ENCODE measurements around the gene SLC6A1.

Gene SLC6A1

DNA sequence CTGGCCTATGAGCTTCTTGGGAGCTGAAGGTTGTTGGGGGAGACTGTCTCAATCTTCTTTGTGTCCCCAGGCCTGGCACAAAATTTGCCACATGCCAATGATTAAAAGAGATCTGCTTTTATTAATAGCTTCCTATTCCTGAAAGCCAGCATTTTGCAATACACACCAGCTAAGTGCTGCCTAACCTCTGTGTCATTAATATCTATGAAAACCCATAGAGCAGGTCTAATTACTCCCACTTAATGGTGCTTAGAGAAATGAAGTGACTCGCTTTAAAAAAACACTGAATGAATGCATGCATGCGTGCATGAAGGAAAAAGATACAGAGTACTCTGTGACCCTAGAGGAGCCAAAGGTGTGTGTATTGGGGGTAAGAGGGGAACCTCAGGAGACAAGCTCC is 55.0 kb downstream of the SLC6A1 start:
- CTCF ChIA-PET = interaction anchor here (1.2 to 1.7 kb wide), 2 partner anchors 13 to 95 kb away, joined by 4 to 5 read pairs; no protein-coding TSS in a partner anchor
- 100% methylated on average over 1 of the region's 2 CpGs for WGBS (ENCODE audit: insufficient coverage)

DNA sequence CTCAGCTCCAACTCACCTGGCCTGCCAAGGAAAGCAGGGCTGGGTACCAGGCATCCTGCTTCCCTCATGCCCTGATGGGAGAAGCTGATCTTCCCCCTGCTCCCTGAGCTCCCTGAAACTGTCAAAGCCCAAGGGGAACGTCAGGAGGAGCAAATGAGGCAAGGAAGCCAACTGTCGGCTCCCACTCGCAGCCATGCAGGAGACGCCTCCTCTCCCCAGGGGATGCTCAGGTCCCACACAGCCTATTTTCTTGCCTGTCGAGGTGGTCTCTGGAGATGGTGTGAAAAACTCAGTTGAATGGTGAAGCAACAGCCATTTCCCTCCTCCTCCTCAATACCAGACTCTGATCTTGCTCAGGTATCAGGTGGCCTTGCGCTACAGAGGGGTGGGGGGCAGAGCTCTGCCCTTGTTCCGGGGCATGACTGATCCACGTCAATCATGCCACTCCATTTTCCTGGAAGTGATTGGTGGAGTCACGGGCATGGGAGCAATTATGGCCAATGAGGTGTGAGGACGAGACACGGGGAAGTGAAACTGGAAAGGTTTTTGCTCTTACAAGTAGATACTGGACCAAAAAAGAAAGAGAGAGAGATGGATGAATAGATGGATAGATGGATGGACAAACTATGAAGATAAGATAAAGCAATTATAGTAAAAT is 58.2 kb downstream of the SLC6A1 start:
- H3K27me3 ChIP-seq (replicated peaks in 2 of 5; ENCODE audit: control insufficient read depth in 4 of 5, insufficient read depth in 5 of 5, low read length in 4 of 5) = peaks cover 0 to 40% (median 12%) of the 10 kb centered on the region in 5 experiments
- DNase-seq = no peak
- H3K4me3 ChIP-seq (ENCODE audit: control insufficient read depth in 1 of 7, extremely low read depth in 1 of 7, insufficient read depth in 4 of 7, low read depth in 2 of 7, low read length in 6 of 7) = no peak overlapping the region
- no peaks in the 10 kb centered on the region for H3K9me3 ChIP-seq (ENCODE audit: control extremely low read depth in 1 of 5, control insufficient read depth in 4 of 5, insufficient read depth in 2 of 5, low read depth in 1 of 5, low read length in 4 of 5)
- ChIA-PET CTCF (interaction anchor here (1.4 kb wide), 1 partner anchor 10 kb away, joined by 6 read pairs; no protein-coding TSS in a partner anchor), POLR2A (interaction anchor here (0.8 kb wide), 1 partner anchor 291 kb away, joined by 3 read pairs; no protein-coding TSS in a partner anchor)
- no peak overlapping the region for H3K27ac ChIP-seq (ENCODE audit: insufficient read depth in 1 of 2, low read depth in 1 of 2, low read length in 2 of 2, poor library complexity in 1 of 2, severe bottlenecking in 2 of 2)
- no peaks in the 10 kb centered on the region for H3K36me3 ChIP-seq (ENCODE audit: control insufficient read depth in 4 of 4, insufficient read depth in 4 of 4, low read length in 3 of 4)
- no peaks in the 10 kb centered on the region for H3K4me1 ChIP-seq (ENCODE audit: control extremely low read depth in 1 of 4, control insufficient read depth in 4 of 4, insufficient read depth in 4 of 4, low read length in 3 of 4)
- WGBS (ENCODE audit: insufficient coverage) = 79% methylated on average over 11 of the region's 11 CpGs

More for the DNA sequence above, 55.0 kb downstream of the SLC6A1 start:
- Histone ChIP-seq H3K4me1 (ENCODE audit: control extremely low read depth in 1 of 4, control insufficient read depth in 4 of 4, insufficient read depth in 4 of 4, low read length in 3 of 4) (no peaks in the 10 kb centered on the region), H3K9me3 (ENCODE audit: control extremely low read depth in 1 of 5, control insufficient read depth in 4 of 5, insufficient read depth in 2 of 5, low read depth in 1 of 5, low read length in 4 of 5) (peaks cover 0 to 2% (median 0%) of the 10 kb centered on the region in 5 experiments), H3K27me3 (replicated peaks in 2 of 5; ENCODE audit: control insufficient read depth in 4 of 5, insufficient read depth in 5 of 5, low read length in 4 of 5) (peaks cover 0 to 27% (median 10%) of the 10 kb centered on the region in 5 experiments), H3K36me3 (ENCODE audit: control insufficient read depth in 4 of 4, insufficient read depth in 4 of 4, low read length in 3 of 4) (no peaks in the 10 kb centered on the region), H3K27ac (ENCODE audit: insufficient read depth in 1 of 2, low read depth in 1 of 2, low read length in 2 of 2, poor library complexity in 1 of 2, severe bottlenecking in 2 of 2) (no peak overlapping the region), H3K4me3 (ENCODE audit: control insufficient read depth in 1 of 7, extremely low read depth in 1 of 7, insufficient read depth in 4 of 7, low read depth in 2 of 7, low read length in 6 of 7) (no peak overlapping the region)
- DNase-seq = no peak
- POLR2A ChIA-PET = no interaction called here

GRCh38 chr3:11053926-11054503 is 61.5 kb downstream of the SLC6A1 start:
- Histone ChIP-seq H3K27me3 (replicated peaks in 2 of 5; ENCODE audit: control insufficient read depth in 4 of 5, insufficient read depth in 5 of 5, low read length in 4 of 5) (peaks cover 0 to 61% (median 16%) of the 10 kb centered on the region in 5 experiments), H3K27ac (ENCODE audit: insufficient read depth in 1 of 2, low read depth in 1 of 2, low read length in 2 of 2, poor library complexity in 1 of 2, severe bottlenecking in 2 of 2) (no peak overlapping the region), H3K4me1 (ENCODE audit: control extremely low read depth in 1 of 4, control insufficient read depth in 4 of 4, insufficient read depth in 4 of 4, low read length in 3 of 4) (peaks cover 0 to 1% (median 0%) of the 10 kb centered on the region in 4 experiments), H3K9me3 (ENCODE audit: control extremely low read depth in 1 of 5, control insufficient read depth in 4 of 5, insufficient read depth in 2 of 5, low read depth in 1 of 5, low read length in 4 of 5) (no peaks in the 10 kb centered on the region), H3K4me3 (ENCODE audit: control insufficient read depth in 1 of 7, extremely low read depth in 1 of 7, insufficient read depth in 4 of 7, low read depth in 2 of 7, low read length in 6 of 7) (no peak overlapping the region), H3K36me3 (ENCODE audit: control insufficient read depth in 4 of 4, insufficient read depth in 4 of 4, low read length in 3 of 4) (no peaks in the 10 kb centered on the region)
- CTCF ChIA-PET = no interaction called here
- 100% methylated on average over 4 of the region's 8 CpGs for WGBS (ENCODE audit: insufficient coverage)
- DNase-seq = no peak
- POLR2A ChIA-PET = no interaction called here

DNA sequence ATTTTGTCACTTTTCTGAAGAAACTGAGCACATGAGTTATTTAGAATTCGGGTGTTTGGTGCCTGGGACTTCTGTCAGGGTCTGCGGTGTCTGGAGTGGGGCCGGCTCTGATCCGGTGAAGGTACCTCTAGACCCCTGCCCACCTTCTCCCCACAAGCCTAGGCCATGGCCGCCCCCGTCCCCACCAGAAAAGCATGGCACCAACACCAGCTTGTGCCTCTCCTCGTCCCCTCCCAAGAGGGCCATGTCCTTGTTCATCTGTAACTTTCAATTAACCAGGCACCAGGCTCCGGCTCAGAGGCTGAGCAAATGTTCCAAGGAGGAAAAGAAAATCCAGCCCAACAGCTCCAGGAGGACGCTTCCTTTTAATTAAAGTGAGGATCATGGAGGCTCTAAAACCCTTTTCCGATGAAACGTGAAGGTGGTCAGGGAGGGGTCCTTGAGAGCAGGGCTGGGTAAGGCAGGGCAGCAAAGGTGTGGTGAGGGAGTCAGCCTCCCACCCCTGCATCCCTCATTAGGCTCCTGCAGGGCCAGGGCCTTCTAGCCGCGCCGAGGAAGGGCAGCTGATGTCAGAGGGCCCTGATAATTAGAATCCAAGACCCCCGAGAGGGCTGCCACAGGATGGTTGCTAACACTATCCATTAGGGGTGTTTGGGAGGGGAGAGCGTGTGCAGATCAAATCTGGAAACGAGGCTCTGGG is 62.3 kb downstream of the SLC6A1 start:
- 92% methylated on average over 10 of the region's 17 CpGs for WGBS (ENCODE audit: insufficient coverage)

GRCh38 chr3:11055496-11055895 is 62.9 kb downstream of the SLC6A1 start:
- Histone ChIP-seq H3K27me3 (replicated peaks in 2 of 5; ENCODE audit: control insufficient read depth in 4 of 5, insufficient read depth in 5 of 5, low read length in 4 of 5) (peaks cover 0 to 57% (median 12%) of the 10 kb centered on the region in 5 experiments), H3K4me1 (ENCODE audit: control extremely low read depth in 1 of 4, control insufficient read depth in 4 of 4, insufficient read depth in 4 of 4, low read length in 3 of 4) (peaks cover 0 to 6% (median under 1%) of the 10 kb centered on the region in 4 experiments), H3K27ac (ENCODE audit: insufficient read depth in 1 of 2, low read depth in 1 of 2, low read length in 2 of 2, poor library complexity in 1 of 2, severe bottlenecking in 2 of 2) (no peak overlapping the region), H3K4me3 (ENCODE audit: control insufficient read depth in 1 of 7, extremely low read depth in 1 of 7, insufficient read depth in 4 of 7, low read depth in 2 of 7, low read length in 6 of 7) (no peak overlapping the region), H3K36me3 (ENCODE audit: control insufficient read depth in 4 of 4, insufficient read depth in 4 of 4, low read length in 3 of 4) (no peaks in the 10 kb centered on the region), H3K9me3 (ENCODE audit: control extremely low read depth in 1 of 5, control insufficient read depth in 4 of 5, insufficient read depth in 2 of 5, low read depth in 1 of 5, low read length in 4 of 5) (no peaks in the 10 kb centered on the region)
- ChIA-PET POLR2A (no interaction called here), CTCF (no interaction called here)
- 96% methylated on average over 8 of the region's 10 CpGs for WGBS (ENCODE audit: insufficient coverage)
- no peak for DNase-seq

More for the DNA sequence above, 62.3 kb downstream of the SLC6A1 start:
- Histone ChIP-seq H3K4me3 (ENCODE audit: control insufficient read depth in 1 of 7, extremely low read depth in 1 of 7, insufficient read depth in 4 of 7, low read depth in 2 of 7, low read length in 6 of 7) (no peak overlapping the region), H3K9me3 (ENCODE audit: control extremely low read depth in 1 of 5, control insufficient read depth in 4 of 5, insufficient read depth in 2 of 5, low read depth in 1 of 5, low read length in 4 of 5) (no peaks in the 10 kb centered on the region), H3K36me3 (ENCODE audit: control insufficient read depth in 4 of 4, insufficient read depth in 4 of 4, low read length in 3 of 4) (no peaks in the 10 kb centered on the region), H3K4me1 (ENCODE audit: control extremely low read depth in 1 of 4, control insufficient read depth in 4 of 4, insufficient read depth in 4 of 4, low read length in 3 of 4) (peaks cover 0 to 6% (median 0%) of the 10 kb centered on the region in 4 experiments), H3K27me3 (replicated peaks in 2 of 5; ENCODE audit: control insufficient read depth in 4 of 5, insufficient read depth in 5 of 5, low read length in 4 of 5) (peaks cover 0 to 63% (median 16%) of the 10 kb centered on the region in 5 experiments), H3K27ac (ENCODE audit: insufficient read depth in 1 of 2, low read depth in 1 of 2, low read length in 2 of 2, poor library complexity in 1 of 2, severe bottlenecking in 2 of 2) (no peak overlapping the region)
- DNase-seq = no peak
- POLR2A ChIA-PET = no interaction called here
- CTCF ChIA-PET = interaction anchor here (0.6 kb wide), 1 partner anchor 13 kb away, joined by 4 read pairs; no protein-coding TSS in a partner anchor

DNA sequence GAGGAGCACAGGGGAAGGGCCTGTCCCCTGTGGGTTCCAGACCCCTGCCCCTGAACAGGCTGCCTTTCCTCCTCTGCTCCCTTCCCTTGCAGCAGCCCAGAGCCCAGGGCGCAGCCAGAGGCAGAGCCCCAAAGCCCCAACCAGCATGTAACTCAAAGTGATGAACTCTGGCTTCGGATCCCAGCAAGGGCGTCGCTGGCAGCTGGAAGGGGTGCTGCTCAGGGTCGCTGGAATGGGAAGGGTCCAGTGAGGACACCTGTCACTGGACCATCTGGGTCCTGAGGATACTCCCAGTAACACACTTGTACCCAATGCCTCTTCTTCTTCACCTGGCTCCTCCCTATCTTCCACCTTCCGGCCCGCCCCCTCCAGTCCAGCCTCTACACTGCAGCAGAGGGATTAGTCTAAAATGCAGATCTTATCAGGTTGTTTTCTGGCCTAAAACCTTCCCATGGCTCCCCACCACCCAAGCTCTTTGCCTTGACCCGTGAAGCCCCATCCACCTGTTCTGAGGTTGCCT is 64.0 kb downstream of the SLC6A1 start:
- no peak overlapping the region for H3K4me3 ChIP-seq (ENCODE audit: control insufficient read depth in 1 of 7, extremely low read depth in 1 of 7, insufficient read depth in 4 of 7, low read depth in 2 of 7, low read length in 6 of 7)
- no peaks in the 10 kb centered on the region for H3K9me3 ChIP-seq (ENCODE audit: control extremely low read depth in 1 of 5, control insufficient read depth in 4 of 5, insufficient read depth in 2 of 5, low read depth in 1 of 5, low read length in 4 of 5)
- no peaks in the 10 kb centered on the region for H3K36me3 ChIP-seq (ENCODE audit: control insufficient read depth in 4 of 4, insufficient read depth in 4 of 4, low read length in 3 of 4)
- peaks cover 0 to 49% (median 8%) of the 10 kb centered on the region in 5 experiments for H3K27me3 ChIP-seq (replicated peaks in 2 of 5; ENCODE audit: control insufficient read depth in 4 of 5, insufficient read depth in 5 of 5, low read length in 4 of 5)
- WGBS (ENCODE audit: insufficient coverage) = 58% methylated on average over 4 of the region's 8 CpGs
- no peak overlapping the region for H3K27ac ChIP-seq (ENCODE audit: insufficient read depth in 1 of 2, low read depth in 1 of 2, low read length in 2 of 2, poor library complexity in 1 of 2, severe bottlenecking in 2 of 2)
- POLR2A ChIA-PET = no interaction called here
- peaks cover 0 to 7% (median 3%) of the 10 kb centered on the region in 4 experiments for H3K4me1 ChIP-seq (ENCODE audit: control extremely low read depth in 1 of 4, control insufficient read depth in 4 of 4, insufficient read depth in 4 of 4, low read length in 3 of 4)
- CTCF ChIA-PET = no interaction called here
- no peak for DNase-seq
